Endothelial cell of umbilical vein (primary cell): ENCODE data around the gene MCTP2. TPM values are rescaled to one million over a fixed set of nuclear protein-coding genes. Genes with fewer than 3 reads are reported as not detected.

Experiments
- BruUV-seq: library from RNA; stranded (reverse); fragments of 400-500 nt; replicated peaks from 2 replicates; lab custom pipeline; 2021; lab: Mats Ljungman, UMichigan
- CTCF ChIA-PET: fragments of 300-600, 350-600 bp; sonication (Branson Sonifier 250); formaldehyde crosslinking; loops from one replicate; lab custom pipeline; 2021; ENCODE audit warnings: antibody characterized with exemption, inconsistent platforms; lab: Charles Lee
- POLR2A ChIA-PET: fragments of 300-600, 350-600 bp; sonication (Branson Sonifier 250); formaldehyde crosslinking; loops from one replicate; lab custom pipeline; 2021; ENCODE audit warnings: antibody characterized with exemption, inconsistent platforms; lab: Charles Lee
- DNase-seq: peaks from one replicate; pipeline ENCODE4 v3.0.0-alpha.2; 2011; ENCODE audit warnings: low read depth, low spot score
- FAIRE-seq: peaks from 2 replicates; lab custom pipeline; 2011; peaks lifted over from hg19 to GRCh38; lab: Jason Lieb, UNC
- H2AFZ ChIP-seq: 2 replicates; pipeline ENCODE4 v1.6.0; 2012; ENCODE audit warnings: low read depth, low read length, control low read depth, inconsistent platforms
- H3K27ac ChIP-seq: 2 replicates; pipeline ENCODE4 v1.5.1; 2011; ENCODE audit warnings: low read depth, mild to moderate bottlenecking, control low read depth, low read length, moderate library complexity; ENCODE audit not compliant: insufficient read depth
- H3K27me3 ChIP-seq, 2 experiments: 2 replicates each; pipeline versions ENCODE4 v1.6.0 to v1.6.1; 2011; ENCODE audit warnings: low read length in 2 of 2, mixed read lengths in 1 of 2; ENCODE audit not compliant: control insufficient read depth in 2 of 2, insufficient read depth in 2 of 2
- H3K36me3 ChIP-seq, 2 experiments: 2 replicates in 1 of 2; 3 replicates in 1 of 2; pipeline ENCODE4 v1.5.1; 2011; ENCODE audit warnings: low read length in 2 of 2, mild to moderate bottlenecking in 1 of 2, moderate library complexity in 1 of 2; ENCODE audit not compliant: control insufficient read depth in 2 of 2, insufficient read depth in 2 of 2; ENCODE audit errors: extremely low read depth in 1 of 2
- H3K4me1 ChIP-seq: 3 replicates; pipeline ENCODE4 v1.5.1; 2011; ENCODE audit warnings: mild to moderate bottlenecking, low read length; ENCODE audit not compliant: control insufficient read depth, insufficient read depth; ENCODE audit errors: extremely low read depth
- H3K4me2 ChIP-seq: 2 replicates; pipeline ENCODE4 v1.6.1; 2011; ENCODE audit warnings: low read length, control low read depth, mixed read lengths; ENCODE audit not compliant: insufficient read depth
- H3K4me3 ChIP-seq, 3 experiments: fragments of 200-600 bp in 1 of 3; sonication (generic), shearing (Covaris generic) in 1 of 3; replicated peaks in 1 of 3; 2 replicates each; pipeline ENCODE4 v1.5.1; 2011 to 2016; ENCODE audit warnings: control low read depth in 3 of 3, low read length in 3 of 3, mild to moderate bottlenecking in 2 of 3, inconsistent platforms in 1 of 3, low read depth in 1 of 3, moderate library complexity in 1 of 3; ENCODE audit not compliant: insufficient read depth in 1 of 3
- H3K79me2 ChIP-seq: 2 replicates; pipeline ENCODE4 v1.6.0; 2012; ENCODE audit warnings: low read length, inconsistent platforms; ENCODE audit not compliant: control insufficient read depth, insufficient read depth
- H3K9ac ChIP-seq: replicated peaks from 2 replicates; pipeline ENCODE3; 2011; ENCODE audit warnings: low read length, control low read depth; ENCODE audit not compliant: insufficient read depth; ENCODE audit errors: extremely low read depth
- H3K9me1 ChIP-seq: replicated peaks from 3 replicates; pipeline ENCODE4 v1.6.0; 2011; ENCODE audit warnings: mild to moderate bottlenecking, low read length; ENCODE audit not compliant: control insufficient read depth, insufficient read depth; ENCODE audit errors: extremely low read depth
- H3K9me3 ChIP-seq: replicated peaks from 2 replicates; pipeline ENCODE4 v1.5.1; 2012; ENCODE audit warnings: low read length, inconsistent platforms; ENCODE audit not compliant: control insufficient read depth, insufficient read depth
- H4K20me1 ChIP-seq: replicated peaks from 2 replicates; pipeline ENCODE3; 2011; ENCODE audit warnings: mild to moderate bottlenecking, low read length; ENCODE audit not compliant: control insufficient read depth, insufficient read depth; ENCODE audit errors: extremely low read depth
- CTCF ChIP-seq, 2 donors: IDR thresholded peaks; 1 replicate in 1 of 2; 2 replicates in 1 of 2; pipeline ENCODE4 v1.5.1; 2011; ENCODE audit warnings: low read length in 2 of 2, mild to moderate bottlenecking in 2 of 2, moderate library complexity in 2 of 2, control low read depth in 1 of 2, inconsistent platforms in 1 of 2, low read depth in 1 of 2; ENCODE audit not compliant: insufficient read depth in 1 of 2; ENCODE audit errors: extremely low read depth in 1 of 2
- EZH2 ChIP-seq: IDR thresholded peaks from 2 replicates; pipeline ENCODE4 v1.6.1; 2012; ENCODE audit warnings: borderline replicate concordance, low read depth, mild to moderate bottlenecking, moderate library complexity, low read length, inconsistent platforms; ENCODE audit not compliant: severe bottlenecking
- FOS ChIP-seq: IDR thresholded peaks from 2 replicates; pipeline ENCODE4 v1.6.1; 2011; ENCODE audit warnings: mild to moderate bottlenecking, low read length, moderate library complexity, borderline replicate concordance; ENCODE audit not compliant: insufficient read depth
- GATA2 ChIP-seq: IDR thresholded peaks from 2 replicates; pipeline ENCODE4 v1.7.0; 2011; ENCODE audit warnings: low read depth, mild to moderate bottlenecking, moderate library complexity, mixed read lengths, low read length; ENCODE audit not compliant: insufficient read length, insufficient read depth
- JUN ChIP-seq: IDR thresholded peaks from 2 replicates; pipeline ENCODE4 v1.6.1; 2011; ENCODE audit warnings: borderline replicate concordance, low read depth; ENCODE audit not compliant: insufficient read length, insufficient read depth
- MAX ChIP-seq: IDR thresholded peaks from 2 replicates; pipeline ENCODE4 v1.6.1; 2011; ENCODE audit not compliant: insufficient read depth, insufficient read length
- MYC ChIP-seq: IDR thresholded peaks from one replicate; pipeline ENCODE4 v1.6.1; 2011; ENCODE audit warnings: mild to moderate bottlenecking, low read depth, low read length
- POLR2A ChIP-seq: IDR thresholded peaks from 2 replicates; pipeline ENCODE4 v1.6.1; 2012; ENCODE audit warnings: low read depth, mild to moderate bottlenecking, control low read depth, low read length
- POLR2AphosphoS5 ChIP-seq: IDR thresholded peaks from 2 replicates; pipeline ENCODE4 v1.6.1; 2012; ENCODE audit warnings: low read depth, mild to moderate bottlenecking, control low read depth, low read length, moderate library complexity; ENCODE audit not compliant: insufficient read depth
- dilution Hi-C: fragments of 300-500 bp; cut with MboI; formaldehyde crosslinking; loops from one replicate; pipeline ENCODE4 v1.15.0; 2019; ENCODE audit warnings: low sequenced_read_pairs; ENCODE audit not compliant: extremely low pct_ligation_motif_present
- intact Hi-C: fragments of 100-400 bp; cut with micrococcal nuclease; formaldehyde crosslinking; loops from one replicate; pipeline ENCODE4 v1.10.0; 2022
- polyA plus RNA-seq, 4 experiments: library from polyadenylated mRNA; depleted of rRNA in 3 of 4; stranded (reverse) in 3 of 4; unstranded in 1 of 4; fragments of >200 nt; gene quantifications; 2 replicates each; pipeline versions ENCODE4 v1.2.1 to v1.2.3, GENCODE V29; 2011 to 2012; ENCODE audit warnings: missing spikeins in 1 of 4
- total RNA-seq: library from RNA; stranded (reverse); gene quantifications from 2 replicates; pipeline ENCODE4 v1.2.3, GENCODE V29; 2021

MCTP2 gene
- total and polyA plus RNA-seq, 2 donors (not counting 3 experiments of a cell fraction or from before 2014, with no cell fraction given) = 0.01 to 0.75 TPM

GRCh38 chr15:94416820-94417219, 185.5 kb downstream of the MCTP2 start:
- H3K9me1 ChIP-seq = no peaks in the 10 kb centered on the region
- H4K20me1 ChIP-seq = no peaks in the 10 kb centered on the region
- DNase-seq (no peak), FAIRE-seq (no peak)
- no peak overlapping the region for H3K9ac ChIP-seq
- no peak overlapping the region for H3K27ac ChIP-seq
- no TSS peak for BruUV-seq
- ChIA-PET POLR2A (no interaction called here), CTCF (interaction anchor here (1.2 kb wide), 1 partner anchor 131 kb away, joined by 3 read pairs; no protein-coding TSS in a partner anchor)
- dilution Hi-C loops (loop anchor here (25.0 kb wide), 1 partner anchor 245 kb away; no protein-coding TSS in a partner anchor), intact Hi-C loops (loop anchor here (10.0 kb wide), 1 partner anchor 838 kb away; no protein-coding TSS in a partner anchor)
- H2AFZ ChIP-seq = no peak overlapping the region
- H3K4me1 ChIP-seq = no peaks in the 10 kb centered on the region
- TF ChIP-seq POLR2AphosphoS5 = no peak
- TF ChIP-seq POLR2A = no peak
- no peak for TF ChIP-seq JUN
- no peak for TF ChIP-seq MYC
- no peak for TF ChIP-seq FOS
- no peak for TF ChIP-seq GATA2
- TF ChIP-seq MAX = no peak
- no peak for TF ChIP-seq EZH2
- TF ChIP-seq CTCF (IDR thresholded peaks at IDR 0.05; ENCODE audit: extremely low read depth in 1 of 2, insufficient read depth in 1 of 2, low read depth in 1 of 2, low read length in 2 of 2) = no peak
- H3K9me3 ChIP-seq = no peaks in the 10 kb centered on the region
- H3K4me3 ChIP-seq = no peak overlapping the region
- H3K36me3 ChIP-seq = no peaks in the 10 kb centered on the region
- H3K27me3 ChIP-seq = no peaks in the 10 kb centered on the region
- H3K79me2 ChIP-seq = no peaks in the 10 kb centered on the region
- H3K4me2 ChIP-seq = no peak overlapping the region
